ENCODE measurements around the gene OR5K1.

DNA sequence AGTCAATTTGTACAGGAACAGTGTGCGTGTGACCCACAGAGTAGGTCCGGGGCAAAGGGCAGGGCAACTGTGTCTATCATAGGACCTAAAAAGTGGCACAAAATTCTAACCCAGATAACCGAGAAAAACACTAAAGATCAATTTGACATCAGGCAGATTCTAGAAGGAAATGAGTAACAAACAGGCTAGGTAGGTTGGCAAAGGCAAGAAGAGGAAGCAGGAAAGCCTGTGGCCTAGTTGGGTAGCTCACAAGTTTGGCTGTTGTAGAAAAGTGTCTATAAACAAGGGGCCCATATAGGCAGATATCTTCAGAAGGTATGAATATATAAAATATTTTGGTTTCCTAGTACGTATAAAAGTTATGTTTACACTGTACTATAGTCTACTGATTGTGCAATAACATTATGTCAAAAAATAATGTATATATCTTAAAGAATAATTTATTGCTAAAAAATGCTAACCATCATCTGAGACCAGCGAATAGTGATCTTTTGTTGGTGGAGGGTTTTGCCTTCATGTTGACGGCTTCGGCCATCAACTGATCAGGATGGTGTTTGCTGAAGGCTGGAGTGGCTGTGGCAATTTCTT, 13.3 kb upstream of the OR5K1 start:
- TF ChIP-seq, protein P1, sequence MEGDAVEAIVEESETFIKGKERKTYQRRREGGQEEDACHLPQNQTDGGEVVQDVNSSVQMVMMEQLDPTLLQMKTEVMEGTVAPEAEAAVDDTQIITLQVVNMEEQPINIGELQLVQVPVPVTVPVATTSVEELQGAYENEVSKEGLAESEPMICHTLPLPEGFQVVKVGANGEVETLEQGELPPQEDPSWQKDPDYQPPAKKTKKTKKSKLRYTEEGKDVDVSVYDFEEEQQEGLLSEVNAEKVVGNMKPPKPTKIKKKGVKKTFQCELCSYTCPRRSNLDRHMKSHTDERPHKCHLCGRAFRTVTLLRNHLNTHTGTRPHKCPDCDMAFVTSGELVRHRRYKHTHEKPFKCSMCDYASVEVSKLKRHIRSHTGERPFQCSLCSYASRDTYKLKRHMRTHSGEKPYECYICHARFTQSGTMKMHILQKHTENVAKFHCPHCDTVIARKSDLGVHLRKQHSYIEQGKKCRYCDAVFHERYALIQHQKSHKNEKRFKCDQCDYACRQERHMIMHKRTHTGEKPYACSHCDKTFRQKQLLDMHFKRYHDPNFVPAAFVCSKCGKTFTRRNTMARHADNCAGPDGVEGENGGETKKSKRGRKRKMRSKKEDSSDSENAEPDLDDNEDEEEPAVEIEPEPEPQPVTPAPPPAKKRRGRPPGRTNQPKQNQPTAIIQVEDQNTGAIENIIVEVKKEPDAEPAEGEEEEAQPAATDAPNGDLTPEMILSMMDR (IDR thresholded peaks at IDR 0.05): no peak
- no peak for TF ChIP-seq EZH2 (IDR thresholded peaks at IDR 0.05; ENCODE audit: borderline replicate concordance, insufficient read depth, low read depth, low read length, poor library complexity, severe bottlenecking)

Measured in B cell (primary cell).